ENCODE data around the gene KLHDC9.

KLHDC9 gene

DNA sequence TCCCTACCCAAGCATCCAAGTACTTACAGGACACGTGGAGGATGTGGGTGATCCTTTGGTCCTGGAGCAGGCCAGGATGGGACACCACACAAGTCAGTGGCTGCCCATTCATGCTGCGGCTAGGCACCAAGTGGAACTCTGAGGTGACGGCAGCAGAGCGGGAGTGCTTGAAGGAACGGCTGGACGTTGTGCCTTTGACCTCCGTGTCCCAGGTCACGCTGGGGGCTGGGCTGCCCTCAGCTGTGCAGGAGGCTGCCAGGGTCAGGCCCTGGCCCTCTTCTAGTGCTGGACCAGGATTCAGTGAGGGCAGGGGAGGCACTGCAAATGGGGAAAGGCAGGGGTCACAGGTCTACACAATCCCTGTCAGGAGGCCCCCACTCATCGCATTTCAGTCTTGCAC is 20.7 kb upstream of the KLHDC9 start:
- DNase-seq, result no peak

DNA sequence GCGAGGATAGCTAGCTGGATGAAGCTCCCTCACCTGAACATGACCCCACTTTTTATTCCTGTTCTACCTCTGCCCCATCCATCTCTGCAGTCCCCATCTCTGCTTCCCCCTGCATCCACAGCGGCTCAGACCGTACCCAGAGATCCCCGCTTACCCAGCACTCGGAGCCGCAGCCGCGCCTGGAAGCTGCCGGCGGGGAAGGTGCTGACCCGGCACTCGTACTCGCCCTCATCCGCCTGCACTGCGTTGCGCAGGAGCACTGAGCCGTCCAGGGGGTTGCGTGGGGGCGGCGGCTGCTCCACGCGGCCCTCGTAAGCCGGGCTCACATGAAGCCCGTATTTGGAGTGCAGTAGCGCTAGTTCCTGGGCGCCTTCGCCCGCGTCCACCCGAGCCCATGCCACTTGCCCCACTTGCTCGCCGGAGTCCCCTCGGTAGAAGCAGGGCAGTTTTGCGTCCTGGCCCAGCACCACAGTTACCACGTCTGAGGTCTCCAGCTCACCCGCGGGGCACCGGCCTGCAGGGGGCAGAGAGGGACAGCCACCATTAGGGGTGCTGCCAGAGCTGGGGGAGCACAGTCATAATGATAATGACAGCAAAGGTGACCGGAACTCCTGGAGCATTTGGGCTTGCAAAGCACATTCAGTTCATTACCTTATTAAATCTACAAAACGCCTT is 18.6 kb upstream of the KLHDC9 start:
- no peak for DNase-seq

DNA sequence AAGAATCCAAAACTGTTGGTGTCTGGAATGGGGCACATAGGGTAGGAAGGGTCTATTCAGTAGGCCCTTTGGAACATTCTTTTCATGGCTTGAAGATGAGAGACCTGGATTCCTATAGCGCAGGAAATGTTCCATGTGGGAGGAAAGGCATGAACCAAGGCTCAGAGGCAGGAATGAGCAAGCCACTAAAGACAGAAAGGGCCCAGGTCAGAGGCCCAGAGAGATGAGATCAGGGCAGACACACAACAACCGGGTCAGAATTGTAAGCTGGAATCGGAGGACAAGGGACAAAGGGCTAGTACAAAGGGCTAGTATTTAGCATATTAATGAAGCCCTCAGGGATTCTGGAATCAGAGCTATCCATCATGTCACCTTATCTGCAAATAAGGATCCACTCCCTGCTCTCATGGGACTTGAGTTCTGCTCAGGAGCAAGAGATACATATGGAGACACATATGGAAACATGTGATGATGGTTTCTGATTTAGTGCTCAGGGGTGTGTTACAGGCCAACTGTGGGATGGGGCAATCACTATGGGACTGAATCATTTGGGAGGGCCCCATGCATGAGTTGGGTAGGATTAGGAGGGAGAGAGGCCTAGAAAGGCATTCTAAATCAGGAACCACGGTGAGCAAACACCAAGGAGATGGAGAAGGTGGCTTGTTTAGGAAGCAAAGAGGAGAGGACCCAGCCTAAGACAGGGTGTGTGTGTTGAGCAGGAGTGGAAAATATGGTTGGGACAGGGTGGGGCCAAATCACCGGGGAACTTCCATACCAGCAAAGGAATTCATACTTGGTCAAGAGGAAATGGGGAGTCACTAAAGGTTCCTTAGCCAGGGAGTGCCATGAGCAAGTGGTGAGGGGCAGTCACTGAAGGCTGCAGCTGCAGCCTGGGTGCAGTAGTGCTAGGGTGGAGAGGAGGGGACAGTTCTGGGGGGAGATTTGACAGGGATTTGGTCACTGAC is 17.4 kb upstream of the KLHDC9 start:
- no peak for DNase-seq

GRCh38 chr1:161081519-161081918 is 16.6 kb upstream of the KLHDC9 start:
- DNase-seq, result no peak

DNA sequence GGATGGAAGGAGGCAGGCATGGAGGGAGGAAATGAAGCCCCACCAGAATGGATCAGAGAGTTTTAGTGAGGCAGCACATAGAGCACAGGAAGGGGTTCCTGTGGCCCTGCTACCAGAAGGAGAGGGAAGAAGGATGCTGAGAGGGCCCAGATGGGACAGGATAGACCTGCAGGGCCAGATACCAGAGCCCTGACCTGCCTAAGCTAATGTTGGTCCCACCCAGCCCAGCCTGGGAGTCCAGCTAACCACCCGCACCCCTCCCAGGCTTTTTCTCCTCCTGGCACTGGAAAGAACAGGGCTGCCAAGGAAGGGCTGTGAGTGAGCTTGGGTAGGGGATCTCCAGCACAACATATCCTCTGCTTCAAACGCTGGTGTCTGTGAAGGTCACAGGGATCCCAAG is 15.7 kb upstream of the KLHDC9 start:
- DNase-seq, result no peak

DNA sequence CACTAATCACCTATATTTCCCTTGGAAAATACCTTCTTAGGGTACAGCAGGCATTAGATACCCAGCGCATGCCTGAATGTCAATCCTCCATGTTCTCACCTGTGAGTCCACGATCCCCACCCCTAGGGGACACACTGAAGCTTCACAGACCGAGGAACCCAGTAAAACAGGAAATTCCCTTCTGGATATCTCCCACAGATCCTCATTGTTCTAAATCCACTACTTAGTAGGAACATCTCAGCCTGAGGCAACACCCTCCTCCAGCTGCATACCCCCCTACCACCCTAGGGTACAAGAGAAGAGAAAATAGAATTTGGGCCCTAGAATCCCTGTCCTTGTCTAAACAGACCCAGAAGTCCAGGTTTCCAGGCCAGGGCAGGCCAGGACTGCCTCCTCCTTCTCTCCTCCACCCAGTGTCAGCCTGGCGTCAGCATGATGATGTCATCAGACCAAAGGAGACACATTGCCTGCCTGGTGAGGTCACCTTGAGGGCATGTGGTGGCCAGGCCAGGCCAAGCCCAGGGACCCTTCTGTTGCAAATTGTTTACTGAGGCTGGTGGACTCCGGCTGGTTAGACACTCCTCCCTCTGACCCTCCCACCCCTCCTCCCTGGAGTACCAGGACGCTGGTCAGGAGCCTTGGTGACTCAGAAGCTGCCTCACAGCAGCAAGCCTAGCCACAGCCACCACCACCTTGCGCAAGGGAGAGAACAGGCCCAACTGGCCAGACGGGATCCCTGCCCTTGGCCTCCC is 15.0 kb upstream of the KLHDC9 start:
- DNase-seq, result no peak

DNA sequence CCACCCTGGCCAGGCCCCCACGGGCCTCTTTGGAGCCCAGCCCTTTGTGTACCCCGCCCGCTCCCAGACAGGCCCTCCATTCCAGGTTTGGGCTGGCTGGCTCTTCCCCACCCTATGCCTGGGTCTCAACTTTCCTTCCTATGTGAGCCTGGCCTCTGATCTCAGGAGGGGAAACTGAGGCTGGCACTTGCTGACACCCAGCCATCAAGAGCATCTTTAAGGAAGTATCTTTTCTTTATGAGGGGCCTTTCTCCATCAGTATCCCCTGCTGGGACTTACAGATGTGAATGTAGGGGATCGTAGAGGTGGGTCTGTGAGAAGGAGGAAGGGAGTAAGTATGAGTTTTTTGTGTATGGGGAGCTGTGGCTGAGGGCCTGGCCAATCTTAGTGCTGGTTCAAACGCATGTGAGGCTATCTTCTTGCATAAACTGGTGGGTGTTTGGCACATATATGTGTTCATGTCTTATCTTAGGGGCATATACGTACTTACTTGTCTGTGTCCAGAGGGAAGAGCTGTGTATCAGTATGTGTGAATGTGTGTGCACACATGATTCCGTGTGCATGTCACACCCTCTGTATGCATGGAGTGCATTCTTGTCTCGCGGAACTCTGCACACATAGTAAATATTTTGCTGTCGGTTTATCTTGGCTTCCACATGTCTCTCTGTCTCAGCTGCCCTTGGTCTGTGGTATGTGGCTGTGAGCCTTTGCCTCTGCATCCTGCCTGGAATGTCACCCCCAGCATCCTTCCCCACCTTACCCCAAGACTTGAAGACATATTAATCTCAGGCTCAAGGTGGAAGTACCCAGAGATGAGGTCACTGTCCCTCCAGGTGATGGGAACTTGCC is 14.2 kb upstream of the KLHDC9 start:
- no peak for DNase-seq

- no peak for DNase-seq
These were observed 13.6 kb upstream of the KLHDC9 start for GRCh38 chr1:161084597-161084988.

DNA sequence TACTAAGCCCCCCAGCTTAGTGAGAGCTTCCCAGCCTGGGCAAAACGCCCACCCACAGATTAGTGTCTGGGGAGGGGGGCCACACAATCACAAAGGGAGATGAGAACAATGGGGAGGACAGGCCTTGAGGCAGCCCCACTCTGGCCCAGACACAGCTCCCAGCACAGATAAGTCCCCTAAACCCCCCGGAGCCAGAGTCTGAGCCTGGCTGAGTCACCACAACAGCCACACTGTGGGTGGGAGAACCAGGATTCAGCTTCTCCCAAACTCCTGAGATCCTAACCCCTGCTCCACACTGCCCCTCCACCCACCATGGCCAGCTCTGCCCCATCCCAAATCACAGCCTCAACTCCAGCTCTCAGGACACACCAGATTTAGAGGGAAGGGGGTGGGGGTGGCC is 13.0 kb upstream of the KLHDC9 start:
- DNase-seq, result no peak

GRCh38 chr1:161086457-161086856 is 11.7 kb upstream of the KLHDC9 start:
- DNase-seq, result no peak

DNA sequence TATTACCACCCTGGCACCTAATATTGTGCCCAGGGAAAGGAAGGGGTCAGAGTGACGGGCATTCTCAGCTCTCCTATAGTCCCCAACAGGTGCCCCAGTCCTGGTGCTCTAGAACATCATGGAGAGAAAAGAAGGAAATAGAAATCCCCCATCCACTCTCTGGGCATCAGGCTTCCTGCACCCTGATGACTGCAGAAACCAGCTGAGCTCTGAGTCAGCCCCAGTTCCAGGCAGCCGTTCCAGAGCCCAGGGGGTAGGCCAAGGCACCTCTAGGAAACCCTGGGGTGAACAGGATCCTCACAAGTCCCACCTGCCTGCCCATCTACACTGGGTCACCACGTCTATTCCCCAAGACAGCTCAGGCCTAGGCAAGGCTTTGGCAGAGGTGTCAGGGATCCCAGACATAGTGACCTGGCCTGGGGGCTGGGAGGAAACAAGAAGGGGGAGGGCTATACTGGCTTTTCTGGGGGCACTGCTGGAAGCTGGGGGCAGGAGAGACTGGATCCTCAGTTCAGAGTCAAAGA is 9.5 kb upstream of the KLHDC9 start:
- DNase-seq, result no peak

GRCh38 chr1:161089251-161089924 is 8.8 kb upstream of the KLHDC9 start, which contains the start of gene NECTIN4:
Gene NECTIN4, minus strand, starts transcription at chr1:161089558. Its CDS starts 262 bp downstream, at chr1:161089296.
- no peak for DNase-seq

- no peak for DNase-seq
These were observed 8.2 kb upstream of the KLHDC9 start for GRCh38 chr1:161089938-161090337.

DNA sequence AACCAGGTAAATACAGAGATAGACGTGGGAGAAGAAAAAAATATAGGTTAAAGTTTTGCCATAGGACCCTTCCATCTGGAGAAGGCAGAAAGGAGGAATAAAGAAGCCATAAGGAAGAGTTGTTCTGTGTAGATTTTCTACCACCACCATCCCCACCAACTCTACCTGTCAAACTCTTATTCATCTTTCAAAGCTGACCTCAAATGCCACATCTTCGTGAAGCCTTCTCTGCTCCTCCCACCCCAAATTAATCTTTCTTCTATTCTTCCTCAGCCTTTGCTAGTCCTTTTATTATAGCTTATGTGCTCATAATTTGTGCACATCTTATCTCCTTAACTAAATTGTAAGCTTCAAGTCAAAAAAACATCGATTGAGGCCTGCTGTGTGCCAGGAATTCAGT is 7.5 kb upstream of the KLHDC9 start:
- DNase-seq, result no peak

DNA sequence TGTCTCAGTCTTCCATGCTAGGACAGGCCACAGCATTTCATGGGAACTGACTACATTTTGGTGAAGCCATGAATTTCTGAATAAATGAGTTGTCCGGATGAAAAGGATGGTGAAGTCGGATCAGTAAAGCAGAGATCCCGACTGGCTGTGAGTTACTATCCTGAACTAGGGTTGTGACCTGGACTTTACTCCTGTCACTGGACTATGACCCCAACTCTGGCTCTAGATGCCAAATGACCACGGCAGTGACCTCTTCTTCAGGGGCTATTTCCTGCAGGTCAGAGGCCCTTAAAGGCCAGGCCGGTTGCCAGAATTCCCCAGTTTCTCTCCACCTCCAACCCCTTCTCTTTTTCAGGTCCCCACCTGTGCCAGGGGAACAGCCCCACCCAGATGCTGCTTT is 7.1 kb upstream of the KLHDC9 start:
- DNase-seq, result no peak

DNA sequence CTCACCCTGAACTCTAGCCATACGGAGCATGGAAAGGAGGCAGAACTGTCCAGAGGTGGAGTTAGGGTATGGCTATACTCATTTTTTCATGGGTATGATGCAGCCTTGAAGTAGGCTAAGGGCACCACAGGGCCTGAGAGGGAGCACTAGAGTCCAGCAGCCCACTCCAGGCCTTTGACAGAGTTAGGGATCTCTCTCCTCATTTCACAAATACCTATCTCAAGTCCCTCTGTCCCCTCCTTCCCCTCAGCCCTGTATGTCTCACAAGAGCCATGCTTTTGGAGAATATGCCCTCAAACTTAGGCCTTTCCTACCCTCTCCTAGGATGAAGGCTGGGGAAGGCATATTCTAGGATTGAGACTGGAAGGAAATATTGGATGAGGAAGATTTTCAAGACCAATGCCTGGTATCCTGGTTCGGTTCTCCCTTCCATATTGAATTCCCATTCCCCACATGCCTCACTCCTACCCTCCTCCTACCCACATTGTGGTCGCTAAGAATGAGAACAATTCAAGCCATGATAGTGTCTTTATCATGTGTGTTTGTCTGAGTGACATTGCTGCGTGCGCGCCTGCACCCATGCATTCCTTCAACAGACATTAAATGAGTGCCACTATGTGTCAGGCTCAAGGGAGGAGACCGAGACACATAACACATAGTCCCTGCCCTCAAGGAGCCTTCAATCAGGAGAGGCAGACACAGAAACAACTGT is 6.2 kb upstream of the KLHDC9 start:
- DNase-seq, result no peak

DNA sequence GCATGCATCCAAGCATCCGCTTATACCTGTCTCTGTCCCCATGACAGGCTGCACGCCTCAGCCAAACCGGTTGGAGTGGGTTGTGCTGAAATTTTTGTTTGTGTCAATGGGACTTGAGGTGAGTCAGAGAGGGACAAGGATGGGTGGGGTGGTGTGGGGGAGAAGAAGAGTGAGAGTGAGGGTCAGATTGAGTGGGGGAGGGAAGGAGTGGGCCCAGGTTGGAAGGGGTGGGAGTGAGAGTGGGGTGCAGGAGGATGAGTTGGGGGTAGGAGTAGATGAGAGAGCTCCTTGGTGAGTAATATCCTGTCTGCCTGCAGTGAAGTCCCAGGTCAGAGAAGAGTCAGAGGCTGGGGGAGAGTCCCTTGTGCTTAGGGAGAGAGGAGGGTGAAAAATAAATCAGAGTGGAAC is 5.5 kb upstream of the KLHDC9 start:
- DNase-seq, result no peak

DNA sequence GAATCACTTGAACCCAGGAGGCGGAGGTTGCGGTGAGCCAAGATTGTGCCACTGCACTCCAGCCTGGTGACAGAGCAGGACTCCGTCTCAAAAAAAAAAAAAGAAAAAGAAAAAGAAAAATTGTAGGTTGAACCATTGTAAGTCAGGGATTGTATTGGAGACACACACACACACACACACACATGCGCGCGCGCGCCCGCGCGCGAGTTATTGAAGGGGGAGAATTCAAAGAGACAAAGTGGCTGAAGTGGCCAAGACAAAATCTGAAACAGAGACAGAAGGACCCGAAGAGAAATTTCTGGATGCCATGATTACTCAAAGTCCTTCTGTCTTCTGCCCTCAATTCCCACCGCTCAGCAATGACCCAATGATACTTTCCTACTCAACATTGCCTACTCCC is 3.7 kb upstream of the KLHDC9 start:
- DNase-seq, result no peak

GRCh38 chr1:161095230-161095629 is 2.9 kb upstream of the KLHDC9 start:
- DNase-seq, result no peak

- DNase-seq, result no peak
These were observed 2.1 kb upstream of the KLHDC9 start for GRCh38 chr1:161096015-161096414.

GRCh38 chr1:161096530-161096929 is 1.6 kb upstream of the KLHDC9 start:
- no peak for DNase-seq
